ENCODE results near the gene CACNB1.
A peak's percentile ranks its signal among the peaks of the same experiment; 100 is the strongest.

- TF ChIP-seq ZNF211 (tag by site-specific recombination; IDR thresholded peaks at IDR 0.05; ENCODE audit: low read depth) = no peak
- TF ChIP-seq ZBTB1 (tag by site-specific recombination; IDR thresholded peaks at IDR 0.05) = no peak
- TF ChIP-seq ZBTB20 (tag by site-specific recombination; IDR thresholded peaks at IDR 0.05) = 0 out of 2 replicates have a peak, but pooled peaks have one; percentile 26
- TF ChIP-seq HOXA7 (CRISPR knock-in tag; IDR thresholded peaks at IDR 0.05; ENCODE audit: borderline replicate concordance) = no peak
- TF ChIP-seq PATZ1 (tag by site-specific recombination; IDR thresholded peaks at IDR 0.05) = no peak; the same call in 1 of the 2 replicates
- no peak for TF ChIP-seq ZFP41 (tag by site-specific recombination; IDR thresholded peaks at IDR 0.05; ENCODE audit: borderline replicate concordance)
- TF ChIP-seq ZNF558 (tag by site-specific recombination; IDR thresholded peaks at IDR 0.05) = no peak
Measured at GRCh38 chr17:39194089-39194984, 3.1 kb downstream of the CACNB1 start.

All from HEK293 (cell line).